GM21576 (cell line): ENCODE results near the gene RUSF1.
"Not testable (repeated sequence)": the region's sequence is repeated elsewhere in the genome, so short reads cannot be mapped to it uniquely, and the experiment has no call there.

ENCODE experiments used
- ATAC-seq: cut with Tn5 transposase; IDR thresholded peaks from one replicate; pipeline ENCODE4 v1.9.1; 2021; ENCODE audit warnings: mild to moderate bottlenecking, moderate library complexity; ENCODE audit not compliant: unreplicated experiment

RUSF1 gene

GRCh38 chr16:31507929-31508705, at the start of gene RUSF1:
Gene RUSF1, minus strand, starts transcription at chr16:31508391. Its CDS starts 18 bp downstream, at chr16:31508373.
- peak; percentile 84 for ATAC-seq

GRCh38 chr16:31542763-31543162, 34.6 kb upstream of the RUSF1 start:
- ATAC-seq, result no peak

GRCh38 chr16:31539762-31540161, 31.6 kb upstream of the RUSF1 start:
- ATAC-seq, result not testable (repeated sequence)

GRCh38 chr16:31538243-31538598, 30.0 kb upstream of the RUSF1 start:
- not testable (repeated sequence) for ATAC-seq

- no peak for ATAC-seq
These were observed 29.4 kb upstream of the RUSF1 start for GRCh38 chr16:31537362-31538242.

GRCh38 chr16:31536804-31537361, 28.7 kb upstream of the RUSF1 start:
- ATAC-seq, result no peak

GRCh38 chr16:31535737-31536136, 27.5 kb upstream of the RUSF1 start:
- no peak for ATAC-seq

GRCh38 chr16:31532896-31533295, 24.7 kb upstream of the RUSF1 start:
- ATAC-seq, result no peak

- no peak for ATAC-seq
These were observed 23.9 kb upstream of the RUSF1 start for GRCh38 chr16:31532120-31532519.

- ATAC-seq, result no peak
These were observed 22.9 kb upstream of the RUSF1 start for GRCh38 chr16:31531096-31531495.

- ATAC-seq, result no peak
These were observed 22.2 kb upstream of the RUSF1 start for GRCh38 chr16:31530405-31530804.

- ATAC-seq, result no peak
These were observed 21.7 kb upstream of the RUSF1 start for GRCh38 chr16:31529937-31530312.

GRCh38 chr16:31529108-31529936, 21.1 kb upstream of the RUSF1 start:
- ATAC-seq, result no peak

- no peak for ATAC-seq
These were observed 20.4 kb upstream of the RUSF1 start for GRCh38 chr16:31528523-31529107.

GRCh38 chr16:31527734-31528274, 19.6 kb upstream of the RUSF1 start, which contains the start of gene AHSP:
Gene AHSP, plus strand, starts transcription at chr16:31527900. Its CDS starts 240 bp downstream, at chr16:31528140.
- ATAC-seq, result no peak

GRCh38 chr16:31525113-31525512, 16.9 kb upstream of the RUSF1 start:
- ATAC-seq, result no peak

- ATAC-seq, result not testable (repeated sequence)
These were observed 15.6 kb upstream of the RUSF1 start for GRCh38 chr16:31523768-31524167.

- ATAC-seq, result no peak
These were observed 13.9 kb upstream of the RUSF1 start for GRCh38 chr16:31522071-31522470.

- ATAC-seq, result no peak
These were observed 13.2 kb upstream of the RUSF1 start for GRCh38 chr16:31521368-31521767.
